Loucy (cell line): ENCODE data around the gene FTO.

Experiments used
- H2AFZ ChIP-seq: fragments of 200-600 bp; sonication (generic); 2 replicates; pipeline ENCODE4 v1.6.0; 2016; ENCODE audit warnings: antibody characterized with exemption, mild to moderate bottlenecking, low read length, moderate library complexity
- H3F3A ChIP-seq: fragments of 200-600 bp; 2 replicates; pipeline ENCODE4 v1.6.0; 2016; ENCODE audit warnings: antibody characterized with exemption, low read depth, mild to moderate bottlenecking
- H3K27me3 ChIP-seq: fragments of 200-600 bp; sonication (generic); 2 replicates; pipeline ENCODE4 v1.6.1; 2014; ENCODE audit warnings: low read length, mild to moderate bottlenecking; ENCODE audit not compliant: insufficient read depth, poor library complexity, severe bottlenecking
- H3K36me3 ChIP-seq: fragments of 200-600 bp; sonication (generic); 2 replicates; pipeline ENCODE4 v1.6.1; 2016; ENCODE audit warnings: low read length; ENCODE audit not compliant: insufficient read depth
- H3K4me1 ChIP-seq: fragments of 200-600 bp; sonication (generic); 2 replicates; pipeline ENCODE4 v1.5.1; 2014; ENCODE audit warnings: low read length, mild to moderate bottlenecking; ENCODE audit not compliant: insufficient read depth, poor library complexity, severe bottlenecking
- H3K4me2 ChIP-seq: fragments of 200-600 bp; sonication (generic); 2 replicates; pipeline ENCODE4 v1.6.0; 2014; ENCODE audit warnings: antibody characterized with exemption, low read length, low read depth, mild to moderate bottlenecking; ENCODE audit not compliant: poor library complexity, severe bottlenecking
- H3K4me3 ChIP-seq: fragments of 200-600 bp; sonication (generic); 2 replicates; pipeline ENCODE4 v1.5.1; 2014; ENCODE audit warnings: low read length, mild to moderate bottlenecking, mixed read lengths; ENCODE audit not compliant: poor library complexity, severe bottlenecking
- H3K79me2 ChIP-seq: fragments of 200-600 bp; sonication (generic); 2 replicates; pipeline ENCODE4 v1.6.1; 2014; ENCODE audit warnings: low read length; ENCODE audit not compliant: insufficient read depth
- H3K9ac ChIP-seq: fragments of 200-600 bp; sonication (generic); 2 replicates; pipeline ENCODE4 v1.6.0; 2014; ENCODE audit warnings: mild to moderate bottlenecking, low read depth, low read length, moderate library complexity; ENCODE audit not compliant: poor library complexity, severe bottlenecking
- H3K9me2 ChIP-seq: fragments of 200-600 bp; sonication (generic); replicated peaks from 2 replicates; pipeline ENCODE4 v1.6.1; 2016; ENCODE audit warnings: low read depth, low read length, mixed read lengths
- H3K9me3 ChIP-seq: fragments of 200-600 bp; sonication (generic); 2 replicates; pipeline ENCODE4 v1.6.1; 2014; ENCODE audit warnings: mild to moderate bottlenecking, antibody characterized with exemption, low read length, low read depth; ENCODE audit not compliant: insufficient read depth
- H4K20me1 ChIP-seq: fragments of 200-600 bp; sonication (generic); 2 replicates; pipeline ENCODE4 v1.6.0; 2014; ENCODE audit warnings: antibody characterized with exemption, low read length, mild to moderate bottlenecking; ENCODE audit not compliant: insufficient read depth, poor library complexity, severe bottlenecking
- EZH2phosphoT487 ChIP-seq: fragments of 200-600 bp; IDR thresholded peaks from 2 replicates; pipeline ENCODE4 v1.6.1; 2018; ENCODE audit warnings: antibody characterized with exemption, mild to moderate bottlenecking, moderate library complexity, borderline replicate concordance
- TF ChIP-seq, protein P1 (sequence below): fragments of 200-600 bp; sonication (generic); conservative IDR thresholded peaks from 2 replicates; pipeline ENCODE4 v1.5.1; 2014; ENCODE audit warnings: mild to moderate bottlenecking, antibody characterized with exemption, low read length

FTO gene

GRCh38 chr16:54056921-54057320 lies 353.0 kb downstream of the FTO start:
- Histone ChIP-seq H3K9ac (peak overlapping the region; percentile 34), H3F3A (peaks cover 7% of the 10 kb centered on the region)
- TF ChIP-seq EZH2phosphoT487 = no peak
- TF ChIP-seq, protein P1, sequence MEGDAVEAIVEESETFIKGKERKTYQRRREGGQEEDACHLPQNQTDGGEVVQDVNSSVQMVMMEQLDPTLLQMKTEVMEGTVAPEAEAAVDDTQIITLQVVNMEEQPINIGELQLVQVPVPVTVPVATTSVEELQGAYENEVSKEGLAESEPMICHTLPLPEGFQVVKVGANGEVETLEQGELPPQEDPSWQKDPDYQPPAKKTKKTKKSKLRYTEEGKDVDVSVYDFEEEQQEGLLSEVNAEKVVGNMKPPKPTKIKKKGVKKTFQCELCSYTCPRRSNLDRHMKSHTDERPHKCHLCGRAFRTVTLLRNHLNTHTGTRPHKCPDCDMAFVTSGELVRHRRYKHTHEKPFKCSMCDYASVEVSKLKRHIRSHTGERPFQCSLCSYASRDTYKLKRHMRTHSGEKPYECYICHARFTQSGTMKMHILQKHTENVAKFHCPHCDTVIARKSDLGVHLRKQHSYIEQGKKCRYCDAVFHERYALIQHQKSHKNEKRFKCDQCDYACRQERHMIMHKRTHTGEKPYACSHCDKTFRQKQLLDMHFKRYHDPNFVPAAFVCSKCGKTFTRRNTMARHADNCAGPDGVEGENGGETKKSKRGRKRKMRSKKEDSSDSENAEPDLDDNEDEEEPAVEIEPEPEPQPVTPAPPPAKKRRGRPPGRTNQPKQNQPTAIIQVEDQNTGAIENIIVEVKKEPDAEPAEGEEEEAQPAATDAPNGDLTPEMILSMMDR = no peak

DNA sequence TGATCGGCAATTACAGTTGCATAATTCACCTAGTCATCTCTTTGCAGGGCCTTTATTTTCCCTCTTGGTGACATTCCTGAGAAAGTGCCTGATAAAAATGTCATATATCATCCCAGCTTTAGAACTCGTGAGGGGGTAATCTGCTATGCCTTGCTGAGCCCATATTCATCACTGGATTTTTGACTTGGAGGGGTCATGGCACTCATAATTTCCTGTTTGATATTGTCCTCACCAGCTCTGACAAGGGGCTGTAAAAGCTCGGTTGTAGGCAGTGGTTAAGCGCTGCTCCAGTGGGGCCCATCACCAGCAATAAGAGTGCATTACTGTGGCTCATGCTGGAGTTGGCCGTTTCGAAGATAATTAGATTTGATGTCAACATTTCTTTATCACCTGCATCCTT lies 355.4 kb downstream of the FTO start:
- no peak overlapping the region for H3K4me3 ChIP-seq
- peaks cover 92% of the 10 kb centered on the region for H3K4me1 ChIP-seq
- H3F3A ChIP-seq = peaks cover 3% of the 10 kb centered on the region; the same call in 1 of the 2 replicates
- no peaks in the 10 kb centered on the region for H3K27me3 ChIP-seq
- no peaks in the 10 kb centered on the region for H3K36me3 ChIP-seq
- H2AFZ ChIP-seq = no peak overlapping the region
- no peaks in the 10 kb centered on the region for H3K9me3 ChIP-seq
- TF ChIP-seq, protein P1 = no peak
- no peak for TF ChIP-seq EZH2phosphoT487
- peak overlapping the region; percentile 43 for H3K9ac ChIP-seq
- no peaks in the 10 kb centered on the region for H3K9me2 ChIP-seq
- peak overlapping the region; percentile 54 for H3K4me2 ChIP-seq
- peaks cover 13% of the 10 kb centered on the region; the same call in 1 of the 2 replicates for H3K79me2 ChIP-seq
- no peaks in the 10 kb centered on the region for H4K20me1 ChIP-seq

More at GRCh38 chr16:54056921-54057320, 353.0 kb downstream of the FTO start:
- Histone ChIP-seq H3K36me3 (no peaks in the 10 kb centered on the region), H4K20me1 (no peaks in the 10 kb centered on the region), H3K4me2 (peak overlapping the region; percentile 25), H3K4me1 (peaks cover 97% of the 10 kb centered on the region), H3K4me3 (no peak overlapping the region), H3K27me3 (no peaks in the 10 kb centered on the region), H3K9me2 (no peaks in the 10 kb centered on the region), H2AFZ (no peak overlapping the region), H3K79me2 (peaks cover 5% of the 10 kb centered on the region; the same call in 1 of the 2 replicates), H3K9me3 (no peaks in the 10 kb centered on the region)

- H3K9ac ChIP-seq = peak overlapping the region; percentile 20
- no peak overlapping the region for H2AFZ ChIP-seq
- H4K20me1 ChIP-seq = no peaks in the 10 kb centered on the region
- no peaks in the 10 kb centered on the region for H3K9me2 ChIP-seq
- no peak for TF ChIP-seq EZH2phosphoT487
- TF ChIP-seq, protein P1 = no peak
- H3F3A ChIP-seq = peaks cover 3% of the 10 kb centered on the region; the same call in 1 of the 2 replicates
- H3K79me2 ChIP-seq = peaks cover 17% of the 10 kb centered on the region; the same call in 1 of the 2 replicates
- H3K4me1 ChIP-seq = peaks cover 88% of the 10 kb centered on the region
- no peak overlapping the region for H3K4me3 ChIP-seq
- no peak overlapping the region for H3K4me2 ChIP-seq
- H3K27me3 ChIP-seq = no peaks in the 10 kb centered on the region
- H3K36me3 ChIP-seq = no peaks in the 10 kb centered on the region
- no peaks in the 10 kb centered on the region for H3K9me3 ChIP-seq
These were observed 356.9 kb downstream of the FTO start for GRCh38 chr16:54060599-54061421.
